HUES48 (cell line): Measurements from ENCODE around the gene ULK3.

Experiments used
- H3K27ac ChIP-seq: one replicate; pipeline ENCODE4 v1.7.0; 2013; ENCODE audit warnings: low read depth, low read length, inconsistent platforms
- H3K27me3 ChIP-seq: 2 replicates; pipeline ENCODE4 v1.6.1; 2013; ENCODE audit warnings: mild to moderate bottlenecking, low read length; ENCODE audit not compliant: control insufficient read depth, insufficient read depth
- H3K36me3 ChIP-seq: 2 replicates; pipeline ENCODE4 v1.6.1; 2013; ENCODE audit warnings: low read length; ENCODE audit not compliant: control insufficient read depth, insufficient read depth
- H3K4me1 ChIP-seq: 2 replicates; pipeline ENCODE4 v1.6.1; 2013; ENCODE audit warnings: mild to moderate bottlenecking, low read length; ENCODE audit not compliant: control insufficient read depth, insufficient read depth
- H3K4me3 ChIP-seq: 2 replicates; pipeline ENCODE4 v1.5.1; 2013; ENCODE audit warnings: mild to moderate bottlenecking, low read depth, low read length
- H3K9ac ChIP-seq: 2 replicates; pipeline ENCODE4 v1.6.1; 2013; ENCODE audit warnings: mild to moderate bottlenecking, low read depth, low read length, moderate library complexity
- H3K9me3 ChIP-seq: 2 replicates; pipeline ENCODE4 v1.6.1; 2013; ENCODE audit warnings: low read length; ENCODE audit not compliant: control insufficient read depth, insufficient read depth

ULK3 gene

GRCh38 chr15:74799255-74799855 lies 43.6 kb downstream of the ULK3 start:
- no peak overlapping the region for H3K27ac ChIP-seq

DNA sequence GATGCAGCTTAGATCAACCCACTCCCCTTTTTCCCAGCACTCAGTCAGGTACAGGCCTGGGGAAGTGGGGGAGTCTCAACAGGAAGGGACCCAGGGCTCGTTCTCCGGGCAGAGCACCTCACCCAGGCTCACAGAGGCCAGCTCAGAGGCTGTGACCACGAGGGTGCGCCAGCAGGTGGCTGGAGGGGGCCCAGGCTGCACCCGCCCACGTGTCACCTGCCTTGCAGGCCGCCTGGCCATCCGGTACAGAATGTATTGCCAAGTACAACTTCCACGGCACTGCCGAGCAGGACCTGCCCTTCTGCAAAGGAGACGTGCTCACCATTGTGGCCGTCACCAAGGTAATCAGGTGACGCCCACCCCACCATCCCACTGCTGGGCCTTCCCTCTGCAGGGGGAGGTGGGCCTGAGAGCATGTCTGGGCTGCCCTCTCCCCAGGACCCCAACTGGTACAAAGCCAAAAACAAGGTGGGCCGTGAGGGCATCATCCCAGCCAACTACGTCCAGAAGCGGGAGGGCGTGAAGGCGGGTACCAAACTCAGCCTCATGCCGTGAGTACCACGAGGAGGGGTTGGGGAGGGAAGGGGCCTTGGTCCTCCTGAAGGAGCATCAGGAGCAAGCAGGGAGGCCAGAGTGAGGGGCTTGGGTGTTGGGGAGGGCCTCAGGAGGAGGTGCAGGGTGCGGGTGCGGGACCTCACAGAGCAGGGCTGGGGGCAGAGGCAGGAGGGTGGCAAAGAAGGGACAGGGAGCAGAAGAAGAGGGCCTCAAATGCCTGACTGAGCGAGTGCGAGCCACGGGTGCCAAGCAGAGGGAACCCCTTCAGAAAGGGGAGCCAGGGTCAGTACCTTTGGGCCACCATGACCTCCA lies 44.3 kb downstream of the ULK3 start:
- no peaks in the 10 kb centered on the region for H3K9me3 ChIP-seq

More at GRCh38 chr15:74799255-74799855, 43.6 kb downstream of the ULK3 start:
- no peaks in the 10 kb centered on the region for H3K4me1 ChIP-seq
- H3K36me3 ChIP-seq = peaks cover 40% of the 10 kb centered on the region
- H3K27me3 ChIP-seq = no peaks in the 10 kb centered on the region
- H3K9me3 ChIP-seq = no peaks in the 10 kb centered on the region
- H3K9ac ChIP-seq = no peak overlapping the region
- H3K4me3 ChIP-seq = no peak overlapping the region

GRCh38 chr15:74795966-74796625 lies 46.9 kb downstream of the ULK3 start:
- Histone ChIP-seq H3K27me3 (no peaks in the 10 kb centered on the region), H3K4me1 (peaks cover 4% of the 10 kb centered on the region; the same call in 1 of the 2 replicates), H3K9me3 (no peaks in the 10 kb centered on the region), H3K4me3 (no peak overlapping the region), H3K36me3 (peaks cover 9% of the 10 kb centered on the region; the same call in 1 of the 2 replicates), H3K9ac (no peak overlapping the region), H3K27ac (no peak overlapping the region)

More for the DNA sequence above, 44.3 kb downstream of the ULK3 start:
- peaks cover 32% of the 10 kb centered on the region for H3K36me3 ChIP-seq
- no peaks in the 10 kb centered on the region for H3K27me3 ChIP-seq
- 0 out of 2 replicates have a peak, but pooled peaks cover under 1% of the 10 kb centered on the region for H3K4me1 ChIP-seq
- H3K27ac ChIP-seq = no peak overlapping the region
- no peak overlapping the region for H3K4me3 ChIP-seq
- H3K9ac ChIP-seq = no peak overlapping the region

DNA sequence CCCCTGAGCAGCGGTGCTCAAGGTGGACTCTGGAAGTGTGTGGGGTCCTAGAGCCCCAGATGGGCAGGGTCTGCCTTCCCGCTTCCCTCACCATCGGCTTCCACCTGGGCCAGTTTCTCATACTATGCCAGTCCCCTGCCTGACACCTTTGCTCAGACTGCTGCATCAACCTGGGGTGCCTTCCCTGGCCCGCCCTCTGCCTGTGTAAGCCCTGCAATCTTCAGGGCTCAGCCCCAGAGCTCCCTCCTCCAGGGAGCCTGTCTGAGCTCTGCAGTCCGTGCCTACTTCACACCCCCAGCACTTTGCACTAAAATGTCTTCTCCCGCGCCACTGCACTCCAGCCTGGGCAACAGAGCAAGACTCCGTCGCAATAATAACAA lies 48.0 kb downstream of the ULK3 start:
- Histone ChIP-seq H3K36me3 (peaks cover 5% of the 10 kb centered on the region; the same call in 1 of the 2 replicates), H3K4me3 (no peak overlapping the region), H3K4me1 (peaks cover 4% of the 10 kb centered on the region; the same call in 1 of the 2 replicates), H3K27ac (no peak overlapping the region), H3K9me3 (no peaks in the 10 kb centered on the region), H3K9ac (no peak overlapping the region), H3K27me3 (no peaks in the 10 kb centered on the region)

DNA sequence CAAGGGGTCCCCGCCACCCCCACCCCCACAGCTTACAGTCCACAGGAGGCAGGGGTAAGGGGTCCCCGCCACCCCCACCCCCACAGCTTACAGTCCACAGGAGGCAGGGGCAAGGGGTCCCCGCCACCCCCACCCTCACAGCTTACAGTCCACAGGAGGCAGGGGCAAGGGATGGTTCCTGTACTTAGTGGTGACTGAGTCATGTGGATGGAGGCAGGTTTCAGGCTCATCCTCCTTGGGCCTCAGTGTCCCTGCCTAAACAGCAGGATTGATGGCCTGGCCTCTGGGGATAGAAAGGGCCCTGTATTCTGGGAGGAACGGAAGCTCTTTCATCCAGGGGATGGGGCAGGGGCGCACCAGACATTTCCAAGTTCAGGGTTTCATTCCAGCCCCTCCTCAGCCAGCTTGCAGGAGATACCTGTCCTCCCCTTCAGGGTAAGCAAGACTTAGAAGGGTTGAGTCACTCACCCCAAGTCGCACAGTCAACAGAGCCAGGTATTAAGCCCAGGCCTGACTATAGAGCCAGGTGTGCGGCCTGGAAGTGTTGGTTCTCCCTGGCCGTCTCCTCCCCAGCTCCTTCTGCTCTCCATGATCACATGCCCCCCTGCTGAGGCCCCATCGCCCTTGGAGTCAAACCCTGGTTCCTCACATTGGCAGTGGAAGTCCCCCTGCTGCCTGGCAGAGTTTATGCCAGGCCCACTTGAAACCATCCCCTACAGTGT lies 48.5 kb downstream of the ULK3 start:
- no peaks in the 10 kb centered on the region for H3K27me3 ChIP-seq
- H3K27ac ChIP-seq = no peak overlapping the region
- H3K4me3 ChIP-seq = no peak overlapping the region
- H3K9ac ChIP-seq = no peak overlapping the region
- H3K36me3 ChIP-seq = peaks cover 4% of the 10 kb centered on the region; the same call in 1 of the 2 replicates
- H3K4me1 ChIP-seq = peaks cover 7% of the 10 kb centered on the region
- H3K9me3 ChIP-seq = no peaks in the 10 kb centered on the region

GRCh38 chr15:74793135-74794028 lies 49.6 kb downstream of the ULK3 start:
- H3K9me3 ChIP-seq = no peaks in the 10 kb centered on the region
- no peak overlapping the region for H3K4me3 ChIP-seq
- H3K4me1 ChIP-seq = peaks cover 18% of the 10 kb centered on the region
- no peaks in the 10 kb centered on the region for H3K36me3 ChIP-seq
- H3K27ac ChIP-seq = no peak overlapping the region
- no peak overlapping the region for H3K9ac ChIP-seq
- H3K27me3 ChIP-seq = no peaks in the 10 kb centered on the region

GRCh38 chr15:74792227-74793016 lies 50.5 kb downstream of the ULK3 start:
- H3K36me3 ChIP-seq = no peaks in the 10 kb centered on the region
- H3K27ac ChIP-seq = no peak overlapping the region
- H3K27me3 ChIP-seq = no peaks in the 10 kb centered on the region
- H3K4me3 ChIP-seq = no peak overlapping the region
- no peaks in the 10 kb centered on the region for H3K9me3 ChIP-seq
- no peak overlapping the region for H3K9ac ChIP-seq
- H3K4me1 ChIP-seq = peaks cover 24% of the 10 kb centered on the region

DNA sequence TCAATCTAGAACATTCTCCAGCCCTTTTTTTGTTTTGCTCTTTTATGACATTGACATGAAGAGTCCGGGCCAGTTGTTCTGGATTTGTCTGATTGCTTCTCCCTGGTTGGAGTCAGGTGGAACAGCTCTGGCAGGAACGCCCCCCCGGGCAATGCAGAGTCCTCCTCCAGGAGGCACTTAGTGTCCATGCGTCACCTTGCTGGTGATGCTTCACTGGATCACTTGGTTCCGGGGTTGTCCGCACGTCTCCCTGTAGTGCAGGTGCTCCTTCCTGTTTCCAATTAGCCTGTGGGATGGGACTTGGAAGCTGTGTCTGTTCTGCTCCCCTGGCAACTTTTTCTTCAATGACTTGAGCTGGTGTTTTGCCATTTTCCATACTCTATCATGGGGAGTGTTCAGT lies 51.3 kb downstream of the ULK3 start:
- H3K9ac ChIP-seq = no peak overlapping the region
- H3K27ac ChIP-seq = no peak overlapping the region

GRCh38 chr15:74791007-74791406 lies 51.9 kb downstream of the ULK3 start:
- H3K4me3 ChIP-seq = no peak overlapping the region
- H3K9me3 ChIP-seq = no peaks in the 10 kb centered on the region
- H3K27ac ChIP-seq = no peak overlapping the region
- H3K9ac ChIP-seq = no peak overlapping the region
- H3K27me3 ChIP-seq = no peaks in the 10 kb centered on the region
- H3K4me1 ChIP-seq = peaks cover 24% of the 10 kb centered on the region
- H3K36me3 ChIP-seq = no peaks in the 10 kb centered on the region

More for the DNA sequence above, 51.3 kb downstream of the ULK3 start:
- Histone ChIP-seq H3K9me3 (no peaks in the 10 kb centered on the region), H3K36me3 (no peaks in the 10 kb centered on the region), H3K27me3 (no peaks in the 10 kb centered on the region), H3K4me1 (peaks cover 24% of the 10 kb centered on the region), H3K4me3 (no peak overlapping the region)
